GM21367 (cell line): ENCODE results near the gene TSPAN9.

Experiments
- ATAC-seq: cut with Tn5 transposase; IDR thresholded peaks from one replicate; pipeline ENCODE4 v1.9.1; 2021; ENCODE audit not compliant: unreplicated experiment

The TSPAN9 gene

GRCh38 chr12:3138941-3139511 lies 61.8 kb downstream of the TSPAN9 start:
- ATAC-seq: no peak

DNA sequence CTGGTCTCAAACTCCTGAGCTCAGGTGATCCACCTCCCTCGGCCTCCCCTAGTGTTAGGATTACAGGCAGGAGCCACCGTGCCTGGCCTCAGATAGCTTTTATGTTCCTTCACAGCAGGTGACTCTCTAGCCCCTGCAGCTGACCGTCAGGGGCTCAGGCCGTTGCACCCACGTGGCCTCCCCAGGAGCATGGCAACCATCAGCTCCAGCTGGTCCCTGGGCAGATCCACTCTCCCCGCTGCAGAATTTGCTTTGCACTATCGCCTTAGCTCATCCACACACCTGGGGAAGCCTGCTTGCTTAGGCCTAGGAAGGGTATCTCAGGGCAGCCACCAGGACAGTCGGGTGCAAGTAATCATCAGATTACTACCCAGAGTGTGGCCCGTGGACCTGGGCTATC lies 62.6 kb downstream of the TSPAN9 start:
- ATAC-seq: no peak

GRCh38 chr12:3140284-3140683 lies 63.1 kb downstream of the TSPAN9 start:
- ATAC-seq: no peak

GRCh38 chr12:3141339-3142321 lies 64.5 kb downstream of the TSPAN9 start:
- ATAC-seq: no peak

DNA sequence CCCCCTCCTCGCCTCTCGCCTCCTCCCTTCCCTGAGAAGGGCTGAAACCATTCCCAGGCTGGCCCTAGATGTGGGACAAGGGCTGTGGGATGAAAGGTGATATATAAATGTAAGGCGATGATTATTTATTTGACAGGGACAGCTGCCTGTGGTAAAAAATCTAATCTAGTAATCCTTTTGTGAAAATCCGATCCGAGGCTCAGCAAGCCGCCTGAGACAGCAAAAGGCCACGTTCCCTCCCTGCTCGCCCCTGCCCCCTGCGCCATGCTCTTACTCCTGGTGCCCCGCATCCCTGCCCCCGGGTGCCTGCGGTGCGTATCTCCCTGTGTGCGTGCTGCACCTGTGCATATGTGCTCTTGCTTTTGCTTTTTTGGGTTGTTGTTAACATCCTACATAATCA lies 65.2 kb downstream of the TSPAN9 start:
- ATAC-seq: no peak

- ATAC-seq: no peak
Measured at GRCh38 chr12:3144495-3144894, 67.3 kb downstream of the TSPAN9 start.

DNA sequence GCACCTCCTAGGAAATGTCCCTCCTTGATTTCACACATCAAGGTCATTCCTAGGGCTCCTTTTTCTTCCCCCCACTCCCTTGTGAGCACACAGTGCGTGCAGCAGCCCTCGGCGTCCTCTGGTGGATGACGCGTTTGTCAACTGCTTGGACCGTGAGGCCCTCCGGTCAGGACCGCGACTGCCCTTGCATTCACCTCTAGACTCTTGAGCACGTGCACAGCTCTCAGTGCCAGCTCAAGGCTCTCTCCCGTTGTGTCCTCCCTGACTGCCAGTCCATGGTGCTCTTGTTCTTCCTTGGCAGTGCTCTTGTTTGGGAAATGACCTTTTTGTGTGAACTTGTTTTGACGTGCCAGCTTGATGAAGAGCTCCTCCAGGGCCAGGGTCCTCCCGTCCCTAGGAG lies 67.9 kb downstream of the TSPAN9 start:
- ATAC-seq: no peak

- no peak for ATAC-seq
Measured at GRCh38 chr12:3145546-3146310, 68.5 kb downstream of the TSPAN9 start.

DNA sequence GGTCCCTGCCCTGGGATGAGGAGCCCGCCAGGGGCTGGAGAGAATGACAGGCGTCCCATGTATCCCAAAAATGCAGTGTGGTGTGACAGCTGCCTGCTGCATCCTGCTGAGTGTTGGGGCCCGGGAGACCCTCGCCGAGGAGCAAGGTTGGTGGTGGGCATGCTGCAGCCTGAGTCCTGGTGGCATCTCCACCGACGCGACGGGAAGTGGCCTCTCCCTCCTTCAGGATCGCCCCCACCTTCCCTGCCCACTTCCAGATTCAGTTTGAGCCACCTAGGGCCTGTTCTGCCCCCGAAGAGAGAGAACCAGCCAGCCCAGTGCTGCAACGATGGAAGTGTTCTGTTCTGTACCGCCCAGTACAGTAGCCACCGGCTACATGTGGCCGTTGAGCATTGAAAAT lies 70.1 kb downstream of the TSPAN9 start:
- ATAC-seq: no peak

DNA sequence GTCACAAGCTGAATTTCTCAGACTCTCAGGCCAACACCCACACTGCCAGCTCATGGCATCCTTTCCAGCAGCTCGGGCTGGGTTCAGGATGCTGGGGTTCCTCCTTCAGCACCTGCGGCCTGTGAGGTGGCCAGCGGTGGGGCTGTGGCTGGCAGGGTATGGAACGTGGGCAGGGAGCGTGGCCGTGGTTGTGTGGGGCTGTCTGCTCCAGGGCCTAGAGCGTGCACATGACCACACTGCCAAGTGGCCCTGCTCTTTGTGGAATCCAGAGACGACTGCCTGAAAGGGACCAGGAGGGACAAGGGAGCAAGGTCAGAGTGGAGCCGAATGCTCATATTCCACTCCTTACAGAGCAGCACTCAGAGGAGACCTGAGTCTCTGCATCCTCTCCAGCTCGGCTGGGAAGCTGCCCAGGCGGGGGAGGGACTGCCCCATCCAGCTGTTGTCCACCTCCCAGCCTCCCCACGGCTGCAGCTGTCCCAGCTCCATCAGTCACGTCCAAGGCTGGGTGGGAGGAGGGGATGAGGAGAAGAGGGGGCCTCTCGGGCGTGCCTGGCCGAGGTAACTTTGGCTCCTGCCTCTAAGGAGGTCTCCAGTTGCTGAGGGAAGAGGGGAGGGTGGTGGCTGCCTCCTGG lies 71.3 kb downstream of the TSPAN9 start:
- ATAC-seq: no peak

GRCh38 chr12:3149515-3150307 lies 72.5 kb downstream of the TSPAN9 start:
- ATAC-seq: no peak

DNA sequence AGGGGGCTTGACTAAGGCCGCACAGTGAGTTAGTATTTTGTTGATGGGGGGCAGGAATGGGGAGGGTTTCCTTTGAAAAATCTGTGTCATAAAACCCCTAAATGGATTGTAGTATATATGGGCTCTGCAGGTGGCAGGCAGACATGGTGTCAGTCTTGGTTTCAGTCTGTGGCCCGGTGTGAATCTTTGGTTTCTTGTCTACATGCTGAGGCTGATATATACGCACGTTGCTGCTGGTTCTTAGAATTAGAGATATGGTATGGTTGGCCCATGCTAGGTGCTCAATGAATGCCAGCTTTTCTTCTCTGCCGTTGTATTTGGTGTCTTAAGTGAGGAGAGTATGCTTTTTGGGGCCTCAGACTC lies 73.1 kb downstream of the TSPAN9 start:
- no peak for ATAC-seq

- no peak for ATAC-seq
Measured at GRCh38 chr12:3150931-3151835, 74.0 kb downstream of the TSPAN9 start.

DNA sequence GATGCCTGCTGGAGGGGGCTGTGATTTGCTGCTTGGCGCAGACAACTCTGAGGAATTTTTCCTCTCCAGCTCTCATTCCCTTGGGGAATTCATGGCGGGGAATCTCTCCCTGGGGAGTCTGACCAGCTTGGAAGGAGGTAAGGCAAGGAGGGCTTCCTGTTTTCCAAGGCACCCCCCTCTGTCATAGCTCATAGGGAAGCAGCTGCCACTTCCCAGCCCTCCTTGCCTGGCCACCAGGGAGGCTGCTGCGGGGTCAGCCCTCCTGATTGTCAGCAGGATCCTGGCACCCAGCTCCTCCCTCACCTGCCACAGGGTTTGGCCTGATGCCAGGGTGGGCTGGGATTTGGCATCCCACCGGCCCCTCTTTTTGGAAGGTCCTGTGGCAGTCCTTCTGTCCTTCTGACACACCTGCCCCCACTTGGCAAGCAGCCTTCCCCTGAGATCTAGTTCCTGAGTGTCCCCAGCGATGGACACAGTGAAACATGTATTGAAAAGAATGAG lies 74.9 kb downstream of the TSPAN9 start:
- ATAC-seq: no peak

DNA sequence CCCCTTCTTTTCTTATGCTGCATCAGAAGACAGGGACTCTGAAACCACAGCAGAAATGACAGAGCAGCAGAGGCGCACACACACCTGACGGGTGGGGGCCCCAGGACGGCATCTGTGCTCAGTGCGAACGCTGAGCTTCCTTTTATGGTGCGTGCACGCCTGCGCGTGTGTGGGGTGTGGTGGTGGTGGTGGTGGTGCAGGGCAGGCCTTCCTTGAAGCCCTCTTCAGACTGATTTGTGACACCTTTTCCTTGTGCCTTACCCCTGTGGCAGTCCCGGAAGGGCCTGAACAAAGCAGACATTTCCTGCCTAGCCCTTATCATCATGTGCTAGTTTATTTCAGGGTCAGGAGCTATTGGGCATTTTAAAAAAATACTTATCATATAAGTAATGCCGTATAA lies 75.7 kb downstream of the TSPAN9 start:
- no peak for ATAC-seq

DNA sequence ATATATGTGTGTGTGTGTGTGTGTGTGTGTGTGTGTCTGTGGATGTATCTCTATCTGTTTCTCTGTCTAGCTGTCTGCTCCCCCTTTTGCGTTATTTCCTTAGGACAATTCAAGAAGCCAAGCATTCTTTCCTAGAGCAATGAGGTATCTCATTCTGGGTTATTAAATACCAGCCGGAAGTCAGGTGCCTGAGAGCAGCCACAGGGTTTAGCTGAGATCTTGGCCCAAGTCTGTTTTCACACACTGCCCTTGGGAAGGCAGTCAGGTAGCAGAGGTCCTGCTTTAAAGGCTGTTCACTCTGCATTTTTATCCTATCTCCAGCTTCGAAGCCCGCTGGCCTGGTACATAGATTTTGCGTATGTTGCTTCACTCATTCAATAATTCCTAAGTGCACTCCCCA lies 76.8 kb downstream of the TSPAN9 start:
- ATAC-seq: no peak

GRCh38 chr12:3155702-3156370 lies 78.7 kb downstream of the TSPAN9 start:
- ATAC-seq: no peak

DNA sequence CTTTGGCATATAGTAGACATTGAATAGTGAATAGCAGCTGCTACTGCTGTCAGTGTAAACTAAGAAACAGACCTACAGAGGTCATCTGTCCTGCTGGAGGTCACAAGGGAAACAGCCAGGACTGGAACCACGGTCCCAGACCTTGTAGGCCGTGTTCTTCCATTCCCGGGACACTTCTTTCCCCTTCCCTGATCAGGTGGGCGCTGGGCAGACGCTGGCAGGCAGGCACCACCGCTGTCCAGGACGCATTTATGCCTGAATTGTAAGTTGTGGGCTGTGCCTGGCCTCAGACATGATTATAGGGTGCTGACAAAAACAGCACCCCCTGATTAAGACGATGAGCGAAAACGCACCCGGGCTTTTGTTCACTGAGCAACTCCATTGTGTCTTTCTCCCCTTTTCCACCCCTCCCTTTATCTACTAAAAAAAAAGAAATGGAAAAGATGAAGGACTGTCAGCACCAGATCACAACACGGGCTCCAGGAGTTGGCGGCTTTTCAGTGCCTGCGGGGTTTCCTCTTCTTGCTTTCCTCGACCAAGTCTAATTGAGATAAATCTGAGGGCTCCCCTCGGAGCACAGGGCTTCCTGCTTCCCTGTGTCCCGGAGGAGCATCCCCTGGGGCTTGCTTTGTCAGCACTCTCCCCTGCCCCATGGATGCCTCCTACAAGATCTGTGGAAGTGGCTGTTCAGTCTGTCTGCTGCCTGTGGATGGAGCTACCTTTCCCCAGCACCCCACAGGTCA lies 80.6 kb downstream of the TSPAN9 start:
- ATAC-seq: no peak
